NCI-H345 (cell line): Measurements from ENCODE around the gene AURKAIP1.
"Not testable (repeated sequence)": the region's sequence is repeated elsewhere in the genome, so short reads cannot be mapped to it uniquely, and the experiment has no call there.

Source experiments
- DNase-seq: peaks from one replicate; lab custom pipeline; 2025; lab: John Stamatoyannopoulos, UW

AURKAIP1 gene

GRCh38 chr1:1374929-1375662, at the start of gene AURKAIP1:
TSS of gene AURKAIP1 (minus strand) at chr1:1375207. CDS start at chr1:1374756, 451 bp downstream.
- DNase-seq = peak; percentile 100

GRCh38 chr1:1424707-1425106, 49.7 kb upstream of the AURKAIP1 start:
- no peak for DNase-seq

- no peak for DNase-seq
Observed at GRCh38 chr1:1423245-1423597, 48.2 kb upstream of the AURKAIP1 start.

GRCh38 chr1:1422465-1423244, 47.6 kb upstream of the AURKAIP1 start:
- DNase-seq = no peak

- DNase-seq = no peak
Observed at GRCh38 chr1:1421907-1422464, 47.0 kb upstream of the AURKAIP1 start.

- peak; percentile 83 for DNase-seq
Observed at GRCh38 chr1:1421147-1421906, 46.3 kb upstream of the AURKAIP1 start, which contains the start of gene ANKRD65. TSS of gene ANKRD65 (minus strand) at chr1:1421276. CDS start at chr1:1421005, 271 bp downstream.

- DNase-seq = no peak
Observed at GRCh38 chr1:1420654-1421141, 45.7 kb upstream of the AURKAIP1 start.

GRCh38 chr1:1419813-1420653, 45.0 kb upstream of the AURKAIP1 start:
- no peak for DNase-seq

- DNase-seq = no peak
Observed at GRCh38 chr1:1419363-1419812, 44.4 kb upstream of the AURKAIP1 start.

GRCh38 chr1:1418464-1419362, 43.7 kb upstream of the AURKAIP1 start:
- no peak for DNase-seq

GRCh38 chr1:1417825-1418463, 42.9 kb upstream of the AURKAIP1 start:
- not testable (repeated sequence) for DNase-seq

GRCh38 chr1:1417396-1417795, 42.4 kb upstream of the AURKAIP1 start:
- not testable (repeated sequence) for DNase-seq

GRCh38 chr1:1415751-1416150, 40.7 kb upstream of the AURKAIP1 start:
- DNase-seq = no peak

- DNase-seq = not testable (repeated sequence)
Observed at GRCh38 chr1:1412311-1412902, 37.4 kb upstream of the AURKAIP1 start.

- no peak for DNase-seq
Observed at GRCh38 chr1:1411626-1412025, 36.6 kb upstream of the AURKAIP1 start.

- not testable (repeated sequence) for DNase-seq
Observed at GRCh38 chr1:1410238-1410637, 35.2 kb upstream of the AURKAIP1 start.

- DNase-seq = no peak
Observed at GRCh38 chr1:1407636-1408318, 32.8 kb upstream of the AURKAIP1 start.
